ENCODE measurements around the gene CMTM7.
"Not testable (repeated sequence)": the region's sequence is repeated elsewhere in the genome, so short reads cannot be mapped to it uniquely, and the experiment has no call there.

The CMTM7 gene

GRCh38 chr3:32383136-32383711, 8.4 kb upstream of the CMTM7 start:
- no peak for DNase-seq

GRCh38 chr3:32384938-32385337, 6.7 kb upstream of the CMTM7 start:
- DNase-seq, result no peak

- DNase-seq, result no peak
These were observed 4.1 kb upstream of the CMTM7 start for GRCh38 chr3:32387512-32387911.

- DNase-seq, result not testable (repeated sequence)
These were observed 2.1 kb upstream of the CMTM7 start for GRCh38 chr3:32389577-32389976.

GRCh38 chr3:32392536-32393302, 1.1 kb downstream of the CMTM7 start:
- DNase-seq, result no peak

- no peak for DNase-seq
These were observed 3.8 kb downstream of the CMTM7 start for GRCh38 chr3:32395496-32395895.

GRCh38 chr3:32397941-32398340, 6.3 kb downstream of the CMTM7 start:
- DNase-seq, result no peak

- no peak for DNase-seq
These were observed 6.9 kb downstream of the CMTM7 start for GRCh38 chr3:32398531-32398930.

- DNase-seq, result no peak
These were observed 7.5 kb downstream of the CMTM7 start for GRCh38 chr3:32399030-32399620.

- DNase-seq, result no peak
These were observed 9.5 kb downstream of the CMTM7 start for GRCh38 chr3:32401126-32401525.

GRCh38 chr3:32401556-32402081, 10.0 kb downstream of the CMTM7 start:
- DNase-seq, result peak; percentile 50

- DNase-seq, result no peak
These were observed 12.0 kb downstream of the CMTM7 start for GRCh38 chr3:32403663-32404062.

GRCh38 chr3:32404714-32405113, 13.1 kb downstream of the CMTM7 start:
- no peak for DNase-seq

GRCh38 chr3:32405155-32405554, 13.5 kb downstream of the CMTM7 start:
- no peak for DNase-seq

- DNase-seq, result no peak
These were observed 14.2 kb downstream of the CMTM7 start for GRCh38 chr3:32405711-32406323.

GRCh38 chr3:32406486-32407408, 15.1 kb downstream of the CMTM7 start:
- no peak for DNase-seq

GRCh38 chr3:32410367-32411246, 19.0 kb downstream of the CMTM7 start:
- DNase-seq, result no peak

- no peak for DNase-seq
These were observed 19.8 kb downstream of the CMTM7 start for GRCh38 chr3:32411442-32411841.

- no peak for DNase-seq
These were observed 21.2 kb downstream of the CMTM7 start for GRCh38 chr3:32412887-32413286.

- no peak for DNase-seq
These were observed 22.3 kb downstream of the CMTM7 start for GRCh38 chr3:32413845-32414521.

All from 8988T (cell line).